Nephron (organoid): ENCODE results near the gene RNF44.

Experiments used
- H3K27ac Mint-ChIP-seq, 3 experiments: 2 replicates each; pipeline ENCODE4 v1.8.0; 2020; ENCODE audit warnings: mixed read lengths in 3 of 3, mild to moderate bottlenecking in 2 of 3, moderate library complexity in 1 of 3
- H3K27me3 Mint-ChIP-seq: 2 replicates; pipeline ENCODE4 v1.8.0; 2021; ENCODE audit warnings: low read depth, mild to moderate bottlenecking, moderate library complexity, mixed read lengths
- H3K36me3 Mint-ChIP-seq: 2 replicates; pipeline ENCODE4 v1.8.0; 2020; ENCODE audit warnings: low read depth, mixed read lengths
- H3K4me1 Mint-ChIP-seq: 2 replicates; pipeline ENCODE4 v1.8.0; 2020; ENCODE audit warnings: mixed read lengths
- H3K4me3 Mint-ChIP-seq, 3 experiments: 2 replicates each; pipeline ENCODE4 v1.8.0; 2020; ENCODE audit warnings: mild to moderate bottlenecking in 3 of 3, mixed read lengths in 3 of 3, moderate library complexity in 2 of 3
- H3K9me3 Mint-ChIP-seq: 2 replicates; pipeline ENCODE4 v1.8.0; 2020; ENCODE audit warnings: mixed read lengths
- CTCF ChIP-seq, 3 experiments: fragments of 200-600 bp; sonication (generic); IDR thresholded peaks; one replicate each; pipeline ENCODE4 v1.5.0; 2021; ENCODE audit warnings: antibody characterized with exemption in 3 of 3; ENCODE audit not compliant: unreplicated experiment in 3 of 3

Gene RNF44

GRCh38 chr5:176529741-176530141 lies 7.5 kb downstream of the RNF44 start:
- H3K27ac Mint-ChIP-seq: no peak overlapping the region
- H3K27me3 Mint-ChIP-seq: no peaks in the 10 kb centered on the region
- no peak for TF ChIP-seq CTCF (IDR thresholded peaks at IDR 0.05; ENCODE audit: unreplicated experiment in 3 of 3)
- no peaks in the 10 kb centered on the region for H3K9me3 Mint-ChIP-seq
- H3K36me3 Mint-ChIP-seq: peaks cover 28% of the 10 kb centered on the region
- H3K4me1 Mint-ChIP-seq: peaks cover 25% of the 10 kb centered on the region
- H3K4me3 Mint-ChIP-seq: no peak overlapping the region

GRCh38 chr5:176529116-176529740 lies 8.0 kb downstream of the RNF44 start:
- no peaks in the 10 kb centered on the region for H3K9me3 Mint-ChIP-seq
- H3K27ac Mint-ChIP-seq: no peak overlapping the region
- H3K36me3 Mint-ChIP-seq: peaks cover 28% of the 10 kb centered on the region
- H3K4me1 Mint-ChIP-seq: peaks cover 19% of the 10 kb centered on the region
- TF ChIP-seq CTCF (IDR thresholded peaks at IDR 0.05; ENCODE audit: unreplicated experiment in 3 of 3): no peak
- H3K27me3 Mint-ChIP-seq: no peaks in the 10 kb centered on the region
- no peak overlapping the region for H3K4me3 Mint-ChIP-seq

- H3K27me3 Mint-ChIP-seq: no peaks in the 10 kb centered on the region
- peaks cover 26% of the 10 kb centered on the region for H3K36me3 Mint-ChIP-seq
- H3K4me1 Mint-ChIP-seq: peaks cover 14% of the 10 kb centered on the region
- H3K4me3 Mint-ChIP-seq: no peak overlapping the region
- H3K27ac Mint-ChIP-seq: no peak overlapping the region
- no peak for TF ChIP-seq CTCF (IDR thresholded peaks at IDR 0.05; ENCODE audit: unreplicated experiment in 3 of 3)
- no peaks in the 10 kb centered on the region for H3K9me3 Mint-ChIP-seq
These were observed 8.5 kb downstream of the RNF44 start for GRCh38 chr5:176528761-176529115.

- no peaks in the 10 kb centered on the region for H3K27me3 Mint-ChIP-seq
- H3K4me3 Mint-ChIP-seq: no peak overlapping the region
- no peak overlapping the region for H3K27ac Mint-ChIP-seq
- H3K36me3 Mint-ChIP-seq: peaks cover 22% of the 10 kb centered on the region
- TF ChIP-seq CTCF (IDR thresholded peaks at IDR 0.05; ENCODE audit: unreplicated experiment in 3 of 3): no peak
- H3K4me1 Mint-ChIP-seq: peaks cover 10% of the 10 kb centered on the region
- no peaks in the 10 kb centered on the region for H3K9me3 Mint-ChIP-seq
These were observed 8.9 kb downstream of the RNF44 start for GRCh38 chr5:176528301-176528700.

- TF ChIP-seq CTCF (IDR thresholded peaks at IDR 0.05; ENCODE audit: unreplicated experiment in 3 of 3): no peak
- H3K4me1 Mint-ChIP-seq: peaks cover 7% of the 10 kb centered on the region
- no peaks in the 10 kb centered on the region for H3K9me3 Mint-ChIP-seq
These were observed 9.7 kb downstream of the RNF44 start for GRCh38 chr5:176527246-176528222.

More at GRCh38 chr5:176527246-176528222, 9.7 kb downstream of the RNF44 start:
- Mint-ChIP-seq H3K36me3 (peaks cover 20% of the 10 kb centered on the region), H3K27me3 (no peaks in the 10 kb centered on the region), H3K27ac (no peak overlapping the region), H3K4me3 (no peak overlapping the region)
